Measurements from ENCODE around the gene PRPF18.

PRPF18 gene

DNA sequence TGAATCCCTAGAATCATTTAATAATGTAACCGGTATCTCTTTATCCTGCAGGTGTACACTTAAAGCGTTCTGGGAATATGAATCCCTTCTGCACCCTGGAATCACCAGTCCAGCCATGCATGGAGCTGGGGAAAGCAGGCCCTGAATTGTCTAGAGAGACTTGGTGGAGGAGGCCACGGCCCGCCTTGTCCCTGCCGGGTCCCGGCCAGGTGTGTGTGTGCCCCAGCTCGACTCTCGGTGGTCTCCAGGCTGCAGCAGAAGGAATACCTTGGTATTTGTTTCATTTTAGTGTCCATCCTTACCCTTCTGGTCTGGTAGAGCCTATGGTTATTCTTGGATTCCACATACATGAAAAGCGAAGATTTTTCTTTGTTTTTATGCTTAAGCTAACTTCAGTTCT is 58.1 kb downstream of the PRPF18 start:
- no peak for DNase-seq

DNA sequence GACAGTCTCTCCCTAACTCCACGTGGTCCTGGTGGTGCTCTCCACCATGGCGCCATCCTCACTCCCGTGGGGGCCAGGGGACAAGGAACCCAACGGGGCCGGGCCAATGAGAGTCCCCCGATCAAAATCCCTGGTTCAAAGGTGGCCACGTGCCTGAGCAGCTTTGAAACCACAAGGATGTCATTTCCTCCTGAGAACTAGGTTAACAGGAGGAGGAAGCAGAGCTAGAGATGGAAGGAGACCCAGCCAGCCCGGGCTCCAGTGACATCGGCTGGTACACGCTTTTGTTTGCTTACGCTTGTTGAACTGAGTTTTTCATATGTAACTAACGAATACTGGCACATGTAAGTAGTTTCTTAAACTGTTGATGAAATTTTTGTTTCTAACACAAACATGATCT is 61.7 kb downstream of the PRPF18 start:
- DNase-seq = no peak

- DNase-seq = no peak
Measured at GRCh38 chr10:13649844-13650520, 63.2 kb downstream of the PRPF18 start.

DNA sequence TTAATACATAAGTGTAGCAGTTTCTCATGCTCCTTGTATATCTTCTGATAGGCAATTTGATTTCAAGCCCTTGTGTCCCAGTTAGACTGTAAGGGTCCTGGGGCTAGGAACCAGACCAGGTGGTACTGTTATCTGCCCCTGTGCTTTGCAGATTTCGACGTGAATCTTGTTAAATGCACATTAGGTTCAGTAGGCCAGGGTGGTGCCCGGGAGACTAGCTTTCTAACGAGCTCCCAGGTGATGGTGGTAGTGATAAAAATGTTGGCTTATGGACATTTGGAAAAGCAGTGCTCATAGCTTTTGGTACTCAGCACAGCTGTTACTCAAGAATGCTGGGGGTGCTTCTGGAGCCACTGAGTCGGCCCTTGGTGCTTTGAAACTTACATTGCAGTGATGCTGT is 64.2 kb downstream of the PRPF18 start:
- DNase-seq = no peak

GRCh38 chr10:13651969-13652720 is 65.4 kb downstream of the PRPF18 start:
- DNase-seq = no peak

- DNase-seq = no peak
Measured at GRCh38 chr10:13652860-13653259, 66.1 kb downstream of the PRPF18 start.

DNA sequence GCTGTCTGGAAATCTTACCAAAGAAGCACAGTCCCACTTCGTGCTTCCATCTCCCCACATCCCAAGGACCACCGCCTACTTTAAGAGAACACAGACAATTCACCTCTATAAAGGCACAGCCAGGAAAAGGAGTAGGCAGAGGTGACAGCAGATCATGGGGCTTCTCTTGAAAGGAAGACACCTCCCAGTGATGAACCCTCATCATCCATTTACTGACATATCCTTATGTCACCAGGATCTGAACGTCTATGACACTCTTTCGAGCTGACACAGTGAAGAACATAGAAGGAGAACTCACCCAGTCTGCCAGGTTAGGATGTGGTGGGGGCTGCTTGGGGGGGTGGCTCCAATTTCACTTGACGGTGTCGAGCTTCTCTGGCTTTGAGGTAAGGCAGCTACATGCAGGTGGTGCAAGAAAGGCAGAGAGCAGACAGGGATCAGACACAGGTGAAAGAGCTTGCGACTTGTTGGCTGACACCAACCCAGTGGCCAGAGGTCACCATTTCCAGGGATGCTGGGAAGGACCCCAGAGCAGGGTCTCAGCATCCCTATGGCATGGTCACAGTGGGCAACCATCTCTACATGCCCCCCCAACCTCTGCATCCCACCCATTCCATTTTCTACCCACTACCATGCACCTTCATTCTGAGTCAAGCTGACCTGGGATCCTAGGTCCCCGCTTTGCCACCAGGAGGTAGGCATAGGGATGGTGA is 67.5 kb downstream of the PRPF18 start:
- no peak for DNase-seq

- DNase-seq = no peak
Measured at GRCh38 chr10:13654846-13655245, 68.1 kb downstream of the PRPF18 start.

DNA sequence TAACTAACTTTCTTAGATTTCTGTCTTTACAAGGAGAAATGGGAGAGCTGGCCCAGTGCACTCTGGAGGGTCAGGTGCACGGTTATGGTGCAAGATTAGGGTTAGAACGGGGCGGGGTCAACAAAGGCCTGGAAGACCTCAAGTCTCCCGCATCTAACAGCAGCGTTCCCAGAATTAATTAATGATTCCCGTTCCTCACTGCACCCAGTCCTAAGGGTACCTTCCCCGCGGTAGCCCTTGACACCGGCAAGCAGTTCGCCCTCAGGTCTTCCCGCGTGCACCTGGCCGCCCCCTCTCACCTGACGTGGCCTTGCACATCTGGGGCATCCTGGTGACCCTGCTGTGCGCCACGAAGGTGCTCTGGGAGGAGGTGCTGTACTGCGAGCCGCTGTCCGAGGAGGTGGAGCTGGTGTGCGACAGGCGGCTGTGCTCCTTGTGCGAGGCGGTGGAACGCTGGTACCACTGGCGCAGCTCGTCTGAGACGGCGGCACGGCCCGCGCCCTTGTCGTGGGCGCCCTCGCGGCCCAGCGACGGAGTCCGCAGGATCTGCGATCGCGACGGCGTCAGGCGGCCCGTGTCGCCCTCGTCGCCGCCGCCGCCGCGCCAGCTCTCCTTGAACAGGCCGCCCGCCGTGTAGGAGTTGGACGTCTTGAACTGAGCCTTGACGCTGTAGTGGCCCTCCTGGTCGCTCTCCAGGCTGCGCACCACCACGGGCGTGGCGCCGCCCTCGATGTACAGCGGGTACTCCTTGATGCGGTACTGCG is 69.8 kb downstream of the PRPF18 start:
- DNase-seq = no peak

- no peak for DNase-seq
Measured at GRCh38 chr10:13657101-13657680, 70.4 kb downstream of the PRPF18 start.

DNA sequence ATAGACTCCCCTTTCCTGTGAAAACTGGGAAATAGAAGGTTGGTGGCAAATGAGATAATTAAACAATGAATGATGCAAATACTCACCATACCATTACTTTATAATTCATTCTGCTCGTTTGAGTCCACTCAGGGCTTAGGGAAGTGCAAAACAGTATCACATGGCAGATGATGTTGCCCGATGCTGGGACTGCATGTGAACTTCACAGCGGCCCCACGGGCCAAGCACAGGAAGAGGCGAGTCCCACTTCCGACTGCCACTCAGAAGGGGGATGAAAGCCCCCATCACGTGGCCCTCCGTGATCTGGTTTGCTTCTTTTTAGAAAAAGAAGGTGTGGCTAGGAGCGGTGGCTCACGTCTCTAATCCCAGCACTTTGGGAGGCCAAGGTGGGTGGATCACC is 71.5 kb downstream of the PRPF18 start:
- no peak for DNase-seq

DNA sequence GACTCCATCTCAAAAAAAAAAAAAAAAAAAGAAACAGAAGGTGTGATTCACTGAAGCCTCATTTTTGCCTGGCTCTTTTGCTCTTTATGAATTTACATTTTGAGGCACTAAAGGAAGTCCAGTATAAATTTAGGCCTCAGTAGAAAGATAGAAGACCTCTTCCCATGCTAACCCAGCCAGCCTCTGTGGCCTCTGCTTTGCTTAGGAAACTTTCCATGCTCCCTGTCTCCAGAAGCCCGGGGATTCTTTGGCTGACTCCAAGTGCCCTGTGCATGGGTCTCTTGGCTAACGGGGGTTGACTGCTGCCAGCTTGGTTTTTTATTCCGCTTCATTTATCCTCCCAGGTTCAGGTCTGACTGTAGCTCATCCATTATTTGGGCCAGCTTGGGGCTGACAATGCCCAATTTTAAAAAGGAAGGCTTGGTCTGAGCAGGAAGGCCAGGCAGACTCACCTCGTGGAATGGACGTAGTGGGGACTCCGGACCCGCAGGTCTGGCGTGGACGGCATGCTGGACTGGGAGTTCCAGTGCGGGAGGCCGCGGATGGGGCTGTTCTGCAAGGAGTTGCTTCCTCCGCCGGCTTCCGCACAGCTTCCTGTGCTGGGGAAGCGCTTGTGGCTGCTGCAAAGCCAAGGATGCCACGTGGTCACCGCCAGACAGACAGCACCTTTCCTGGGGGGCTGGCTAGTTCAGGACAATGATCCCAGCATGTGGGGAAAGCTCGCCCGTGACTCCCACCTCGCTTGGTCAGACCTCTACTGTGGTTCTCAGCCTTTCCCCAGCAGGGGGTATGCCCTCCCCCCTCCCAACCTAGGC is 72.3 kb downstream of the PRPF18 start:
- no peak for DNase-seq

DNA sequence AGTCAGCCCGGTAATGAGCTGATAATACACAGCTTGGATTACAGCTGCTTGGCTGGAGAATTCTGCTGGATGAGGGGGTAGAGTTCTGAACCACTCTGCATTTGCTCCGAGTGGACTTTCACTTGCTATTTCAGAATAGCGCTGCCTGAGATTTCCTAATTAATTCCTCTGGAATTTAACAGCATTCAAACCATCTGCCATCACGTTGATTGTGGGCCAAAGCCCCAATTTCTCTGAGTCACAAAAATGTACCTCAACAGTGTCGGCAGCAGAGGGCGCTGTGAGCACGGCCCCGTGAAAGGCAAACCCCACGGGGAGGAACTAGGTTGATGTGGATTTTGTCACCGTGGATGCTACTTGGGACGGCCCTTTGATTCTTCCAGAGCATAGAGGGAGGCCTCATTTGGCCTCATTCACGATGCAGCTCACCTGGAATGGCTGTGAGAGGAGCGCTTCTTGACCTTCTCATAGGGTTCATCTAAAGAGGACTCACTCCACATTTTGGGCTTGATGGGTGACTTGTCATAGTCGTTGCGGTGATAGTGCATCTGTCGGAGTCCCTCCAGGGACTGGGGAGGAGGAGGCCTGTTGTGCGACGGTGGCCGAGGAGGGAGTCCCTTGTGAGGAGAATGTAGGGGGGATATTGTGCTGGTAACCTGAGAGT is 73.3 kb downstream of the PRPF18 start:
- DNase-seq = peak; percentile 16

- no peak for DNase-seq
Measured at GRCh38 chr10:13660551-13660920, 73.8 kb downstream of the PRPF18 start.

GRCh38 chr10:13661256-13661655 is 74.5 kb downstream of the PRPF18 start:
- no peak for DNase-seq

- DNase-seq = no peak
Measured at GRCh38 chr10:13665516-13666262, 78.9 kb downstream of the PRPF18 start.

DNA sequence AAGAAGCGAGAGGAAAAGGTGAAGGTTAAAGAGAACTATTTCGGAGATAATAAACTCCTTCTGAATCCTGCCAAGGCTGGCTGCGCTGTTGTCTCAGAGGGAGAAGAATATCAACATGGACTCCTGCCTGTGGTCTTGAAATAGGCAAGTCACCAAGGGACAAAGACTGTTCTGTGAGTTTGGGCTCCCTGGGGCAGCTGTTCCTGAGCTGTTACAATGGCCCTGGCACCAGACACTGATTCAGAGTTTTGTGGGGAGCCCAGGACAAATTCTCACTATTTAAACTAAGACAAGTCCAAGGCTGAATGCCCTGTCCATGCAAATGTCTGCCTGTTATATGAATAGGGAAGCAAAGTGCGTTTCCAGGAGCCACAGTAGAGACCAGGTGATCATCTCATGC is 81.4 kb downstream of the PRPF18 start:
- DNase-seq = no peak

GRCh38 chr10:13669182-13669855 is 82.6 kb downstream of the PRPF18 start:
- DNase-seq = no peak

- DNase-seq = no peak
Measured at GRCh38 chr10:13669901-13670300, 83.1 kb downstream of the PRPF18 start.

GRCh38 chr10:13670311-13670710 is 83.5 kb downstream of the PRPF18 start:
- DNase-seq = no peak
